GM18867 (cell line): ENCODE measurements around the gene IQCH.

Experiments used
- ATAC-seq: cut with Tn5 transposase; IDR thresholded peaks from one replicate; pipeline ENCODE4 v1.9.1; 2021; ENCODE audit warnings: mild to moderate bottlenecking, moderate library complexity; ENCODE audit not compliant: unreplicated experiment

The IQCH gene

GRCh38 chr15:67389975-67390374 lies 135.4 kb downstream of the IQCH start:
- no peak for ATAC-seq

- ATAC-seq: no peak
Measured at GRCh38 chr15:67394873-67395639, 140.5 kb downstream of the IQCH start.

GRCh38 chr15:67396114-67396513 lies 141.5 kb downstream of the IQCH start:
- no peak for ATAC-seq

DNA sequence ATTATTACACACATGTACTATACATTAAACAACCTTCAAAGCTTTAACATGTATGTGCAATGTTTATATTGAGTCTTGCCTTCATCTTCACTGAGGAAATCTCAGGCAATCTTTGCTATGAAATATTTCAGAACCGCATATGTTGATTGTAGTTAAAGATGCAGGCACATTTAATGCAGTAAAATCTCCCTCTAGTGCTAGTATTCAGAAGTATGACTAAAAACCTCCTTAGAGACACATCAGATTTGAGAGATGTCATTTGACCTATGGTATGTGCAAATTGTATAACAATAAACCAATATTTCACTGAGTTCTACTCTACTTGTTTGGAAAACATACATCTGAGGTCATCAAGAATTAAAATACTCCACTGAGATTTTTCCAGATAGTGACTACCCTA lies 142.6 kb downstream of the IQCH start:
- no peak for ATAC-seq

DNA sequence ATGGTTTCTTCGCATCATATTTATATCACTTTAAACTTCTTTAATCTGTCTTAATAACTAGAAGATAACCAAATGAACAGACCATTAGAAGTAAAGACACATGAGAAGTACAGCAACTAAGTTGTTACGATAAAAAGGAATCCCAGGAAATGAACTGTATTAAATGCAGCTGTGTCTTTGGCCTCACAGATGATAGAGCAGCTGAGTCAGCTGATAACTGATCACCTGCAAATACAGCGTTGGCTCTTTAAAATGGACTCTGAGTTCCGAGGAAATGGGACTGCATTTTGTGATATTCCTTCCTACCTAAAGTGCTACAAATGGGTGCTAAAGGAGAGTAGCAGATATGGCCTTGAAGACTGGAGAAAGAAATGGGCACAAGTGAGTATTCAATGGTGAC lies 145.3 kb downstream of the IQCH start:
- ATAC-seq: no peak

DNA sequence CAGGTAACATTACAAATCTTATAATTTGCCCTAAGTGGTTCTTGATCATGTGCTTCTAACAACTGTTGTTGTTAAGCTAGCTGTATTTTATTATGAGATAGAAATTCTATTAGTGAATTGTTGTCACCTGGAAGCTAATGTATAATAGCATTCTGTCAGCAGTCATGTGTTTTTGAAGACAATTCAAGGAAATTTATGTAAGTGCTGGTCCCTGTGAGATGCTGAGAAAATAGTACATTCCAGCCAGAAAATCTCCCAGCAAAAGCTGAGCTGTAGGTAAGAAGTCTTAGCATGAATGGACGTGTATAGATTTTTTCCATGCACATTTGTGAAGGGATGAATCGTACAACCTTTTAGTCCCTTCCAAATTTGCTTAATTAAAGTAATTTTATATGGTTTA lies 146.3 kb downstream of the IQCH start:
- ATAC-seq: no peak

DNA sequence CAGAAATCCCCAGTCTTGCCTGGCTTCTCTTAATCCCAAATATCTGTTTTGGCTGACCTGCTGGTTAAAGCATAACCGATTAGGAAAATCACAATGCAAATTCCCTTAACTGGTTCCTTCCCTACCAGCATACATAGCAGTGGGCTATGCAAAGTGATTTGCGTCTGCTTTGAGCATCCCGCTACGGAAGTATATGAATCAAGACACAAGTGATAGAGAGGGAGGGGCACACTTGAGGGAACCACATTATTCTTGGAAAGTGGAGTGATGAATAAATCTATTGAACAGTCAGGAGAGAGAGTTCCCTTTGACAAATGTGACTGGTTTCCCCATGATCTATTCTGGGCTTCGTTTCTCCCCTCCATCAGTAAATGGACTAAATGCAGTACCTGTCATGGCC lies 146.8 kb downstream of the IQCH start:
- no peak for ATAC-seq

DNA sequence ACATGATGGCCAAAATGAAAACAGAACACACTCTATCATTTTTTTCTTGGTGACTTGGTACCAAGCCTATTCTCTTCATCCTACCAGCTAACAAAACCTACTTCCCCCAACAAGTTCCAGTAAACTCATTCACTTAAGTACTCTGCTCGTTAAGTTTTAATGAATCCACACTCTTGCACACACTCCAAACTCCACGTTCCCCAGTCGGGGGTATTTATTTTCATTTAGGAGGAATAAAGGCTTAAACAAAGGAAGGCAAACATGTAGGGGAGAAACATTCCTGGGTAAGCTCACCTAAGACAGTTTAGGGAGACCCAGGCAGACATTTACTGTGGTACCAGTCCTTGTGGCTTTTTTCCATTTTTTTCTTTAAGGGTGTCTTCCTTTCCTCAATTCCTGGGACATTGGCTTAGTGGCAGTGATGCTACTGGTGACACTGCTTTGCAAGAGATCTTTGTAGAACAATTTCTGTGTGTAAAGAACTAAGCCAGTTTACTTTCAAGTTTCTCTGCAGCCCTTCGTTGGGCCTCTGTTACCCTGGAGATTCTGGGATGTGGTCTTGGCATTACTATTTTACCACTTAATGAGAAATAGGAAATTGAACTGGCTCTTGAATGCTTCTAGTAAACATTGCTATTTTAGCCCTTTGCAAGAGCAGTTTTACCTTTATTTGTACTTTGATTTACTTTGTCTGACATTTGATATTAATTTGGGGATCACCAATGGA lies 149.0 kb downstream of the IQCH start:
- ATAC-seq: no peak

DNA sequence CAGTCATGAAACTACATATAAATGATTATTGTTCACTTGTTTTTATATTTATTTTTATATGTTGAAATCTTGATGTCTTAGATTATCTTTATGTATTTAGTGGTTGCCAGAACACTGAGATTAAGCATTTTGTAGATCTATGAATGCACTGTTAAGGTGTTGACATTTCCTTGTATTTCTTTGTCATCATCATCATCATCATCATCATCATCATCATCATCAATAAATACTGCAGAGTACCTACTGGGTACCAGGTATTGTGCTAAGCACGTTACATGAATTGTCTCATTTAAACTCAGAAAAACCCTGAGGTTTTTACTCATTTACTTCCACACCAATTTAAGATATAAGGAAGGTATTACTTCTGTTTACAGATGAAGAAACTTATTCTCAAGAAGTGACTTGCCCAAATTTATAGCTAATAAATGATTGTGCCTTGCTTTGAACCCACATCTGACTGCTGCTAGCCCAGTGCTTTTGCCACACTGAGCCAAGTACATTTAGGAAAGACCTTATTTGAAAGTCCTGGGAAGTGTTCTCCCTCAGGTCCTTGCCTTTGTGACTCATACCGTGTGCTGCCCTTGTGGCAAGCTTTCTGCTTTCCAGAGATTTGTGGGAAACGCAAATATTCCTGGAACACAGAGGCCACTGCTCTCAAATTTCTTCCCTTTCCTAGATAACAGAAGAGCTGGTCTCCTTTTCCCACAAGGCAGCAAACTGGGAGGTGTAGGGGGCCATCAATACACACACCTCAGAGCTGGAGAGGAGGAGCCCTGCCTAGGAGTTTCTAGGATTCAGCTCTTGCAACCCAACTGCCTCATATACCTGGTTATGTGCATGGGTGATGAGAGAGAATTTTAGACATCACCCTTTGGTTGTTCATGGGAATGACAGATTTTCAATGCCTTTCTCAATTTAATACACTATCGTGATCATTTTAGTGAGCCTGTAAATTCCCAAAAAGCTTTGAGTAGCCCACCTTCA lies 150.9 kb downstream of the IQCH start:
- no peak for ATAC-seq

DNA sequence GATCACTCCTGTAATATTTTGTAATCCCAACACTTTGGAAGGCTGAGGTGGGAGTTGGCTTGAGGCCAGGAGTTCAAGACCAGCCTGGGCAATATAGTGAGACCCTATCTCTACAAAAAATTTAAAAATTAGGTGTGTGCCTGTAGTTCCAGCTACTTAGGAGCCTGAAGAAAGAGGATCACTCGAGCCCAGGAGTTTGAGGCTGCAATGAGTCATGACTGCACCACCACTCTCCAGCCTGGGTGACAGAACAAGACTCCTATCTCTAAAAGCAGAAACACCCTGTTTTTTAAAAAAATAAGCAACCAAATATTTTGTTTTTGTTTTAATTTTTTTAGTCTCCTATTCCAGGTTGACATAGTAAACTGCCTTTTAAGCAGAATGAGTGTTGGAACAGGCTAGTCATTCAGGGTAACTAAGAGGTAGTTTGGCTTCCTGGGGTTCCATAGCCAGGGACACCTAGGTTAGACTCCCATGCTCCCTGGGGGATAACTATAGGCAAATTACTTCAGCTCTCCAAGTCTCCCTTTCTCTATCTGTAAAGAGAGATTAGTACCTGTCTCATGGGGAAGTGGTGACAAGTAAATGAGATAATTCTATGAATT lies 151.8 kb downstream of the IQCH start:
- ATAC-seq: no peak

DNA sequence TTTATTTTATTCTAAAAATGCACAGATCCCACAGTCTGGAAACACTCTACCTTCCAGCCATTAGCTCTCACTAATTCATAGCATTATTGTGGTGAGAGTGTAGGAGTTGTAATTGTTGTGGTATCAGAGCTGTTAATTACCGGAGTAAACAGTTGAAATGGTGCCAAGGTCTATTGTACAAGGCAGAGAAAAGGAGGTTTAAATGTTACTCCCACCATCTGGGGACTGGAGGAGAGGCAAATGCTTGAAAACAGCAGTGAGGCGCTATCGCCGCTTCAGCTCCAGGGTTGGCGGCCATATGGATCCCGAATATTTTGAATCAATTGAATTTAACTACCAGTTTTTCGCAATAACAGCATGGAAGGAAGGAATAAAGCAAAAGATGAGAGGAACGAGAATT lies 153.2 kb downstream of the IQCH start:
- ATAC-seq: no peak

DNA sequence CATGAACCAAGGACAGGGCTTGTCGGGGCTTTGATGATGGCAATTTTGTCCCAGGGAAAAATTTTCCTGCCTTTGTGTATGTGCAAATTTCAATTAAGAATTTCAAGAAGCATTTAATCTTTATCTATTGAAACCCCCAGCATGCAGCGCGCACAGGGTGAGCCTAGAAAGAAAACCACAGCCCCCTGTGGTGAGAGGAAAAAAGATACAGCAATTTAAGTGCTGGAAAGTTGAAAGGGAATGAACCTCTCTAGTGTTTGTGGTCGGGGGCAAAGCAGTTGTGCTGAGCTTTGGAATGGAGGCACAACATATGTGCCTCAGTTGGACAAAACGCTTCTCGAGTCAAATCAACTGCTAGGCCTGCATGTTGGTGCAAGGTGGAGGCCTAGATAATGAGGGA lies 154.6 kb downstream of the IQCH start:
- no peak for ATAC-seq

- no peak for ATAC-seq
Measured at GRCh38 chr15:67411486-67411885, 156.9 kb downstream of the IQCH start.

DNA sequence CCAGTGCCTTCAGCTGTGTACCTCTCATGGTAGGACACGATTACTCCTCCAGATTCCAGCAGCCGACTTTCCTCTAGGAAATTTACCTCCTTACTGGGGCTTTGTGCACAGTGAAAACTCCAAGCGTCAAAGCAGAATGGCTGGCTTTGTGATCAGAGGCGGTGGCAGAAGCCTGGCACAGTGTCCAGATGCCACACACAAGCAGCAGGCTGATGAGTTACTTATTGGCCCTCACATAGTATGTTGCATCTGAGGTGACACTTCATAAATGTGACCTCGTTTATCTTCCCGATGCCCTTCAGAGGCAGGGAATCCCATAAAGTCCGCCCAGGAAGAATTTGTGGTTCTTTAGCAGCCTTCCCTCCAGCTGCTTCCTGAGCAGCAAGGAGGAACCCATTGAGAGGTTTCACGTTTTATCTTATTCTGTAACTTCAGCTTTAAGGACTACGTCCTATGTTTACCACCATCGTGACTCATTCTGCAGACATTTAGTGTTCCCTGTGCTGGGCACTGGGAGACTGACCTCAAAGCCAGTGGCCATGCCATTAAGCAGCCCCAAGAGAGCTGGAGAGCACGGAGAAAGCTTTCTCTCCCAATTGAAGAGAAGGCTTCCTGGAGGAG lies 159.3 kb downstream of the IQCH start:
- ATAC-seq: no peak

DNA sequence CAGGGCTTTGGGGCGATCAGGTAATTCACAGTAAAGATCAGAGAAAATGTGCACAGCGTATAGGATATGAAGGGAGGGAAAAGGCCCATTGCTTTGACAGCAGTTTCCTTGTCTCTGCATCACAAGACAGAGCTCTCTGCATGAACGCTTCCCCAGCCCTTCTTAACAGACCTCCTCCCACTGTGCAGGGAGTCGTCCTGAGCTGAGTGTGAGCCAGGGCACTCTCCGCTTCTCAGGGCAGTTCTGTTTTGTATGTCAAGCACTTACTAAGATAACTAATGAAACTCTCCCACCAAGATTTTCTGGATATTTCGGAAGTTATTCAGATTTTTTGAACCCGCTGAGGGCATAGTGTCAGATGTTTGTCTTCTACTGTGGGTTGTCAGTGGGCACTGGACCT lies 160.6 kb downstream of the IQCH start:
- no peak for ATAC-seq

GRCh38 chr15:67416891-67417290 lies 162.3 kb downstream of the IQCH start:
- no peak for ATAC-seq

GRCh38 chr15:67419705-67420104 lies 165.1 kb downstream of the IQCH start:
- ATAC-seq: no peak

DNA sequence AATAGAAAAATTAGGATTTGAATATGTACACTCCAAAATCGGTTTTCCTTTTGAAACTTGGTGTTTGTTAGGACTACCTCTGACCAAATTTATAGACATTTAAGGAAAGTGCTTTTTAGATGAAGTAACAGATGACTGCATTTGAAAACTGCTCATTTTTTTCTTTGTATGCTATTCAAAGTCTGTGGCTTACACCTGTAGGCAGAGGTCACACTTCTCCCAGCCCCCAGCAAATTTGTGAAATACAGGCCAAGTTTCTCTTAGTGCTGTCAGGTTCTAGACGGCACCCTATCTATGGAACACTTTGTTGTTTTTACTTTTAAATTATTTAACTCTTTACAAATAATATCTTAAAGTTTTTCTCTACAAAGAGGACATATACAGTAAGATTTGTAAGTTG lies 165.6 kb downstream of the IQCH start:
- ATAC-seq: no peak

GRCh38 chr15:67421105-67421504 lies 166.5 kb downstream of the IQCH start:
- no peak for ATAC-seq

GRCh38 chr15:67422296-67422695 lies 167.7 kb downstream of the IQCH start:
- no peak for ATAC-seq
